HEK293 (cell line): ENCODE data around the gene ANKRD60.

Source experiments
- CTCF ChIA-PET: fragments of 350-600 bp; formaldehyde crosslinking; extraction: SDS; loops from one replicate; lab custom pipeline; 2021; ENCODE audit warnings: antibody characterized with exemption; lab: Yijun Ruan, JAX
- POLR2A ChIA-PET: fragments of 300-600 bp; formaldehyde crosslinking; extraction: SDS; loops from one replicate; lab custom pipeline; 2020; ENCODE audit warnings: antibody characterized with exemption, inconsistent platforms; lab: Yijun Ruan, JAX
- H3K27ac ChIP-seq: fragments of 200-500 bp; sonication (Bioruptor generic); 2 replicates; pipeline ENCODE4 v1.5.1; 2014; ENCODE audit warnings: low read depth, low read length, control low read depth, inconsistent platforms; ENCODE audit errors: extremely low read depth
- H3K36me3 ChIP-seq, 2 experiments: fragments of 200-500 bp in 1 of 2; sonication (Bioruptor generic) in 1 of 2; 1 replicate in 1 of 2; 2 replicates in 1 of 2; pipeline ENCODE4 v1.5.1; 2014 to 2017; ENCODE audit warnings: inconsistent platforms in 2 of 2, low read length in 2 of 2; ENCODE audit not compliant: control insufficient read depth in 2 of 2, insufficient read depth in 1 of 2
- H3K4me1 ChIP-seq: fragments of 200-500 bp; sonication (Bioruptor generic); 2 replicates; pipeline ENCODE4 v1.5.1; 2014; ENCODE audit warnings: mild to moderate bottlenecking, low read length, inconsistent platforms; ENCODE audit not compliant: control insufficient read depth, insufficient read depth
- H3K4me3 ChIP-seq: 2 replicates; pipeline ENCODE4 v1.5.1; 2011; ENCODE audit warnings: low read depth, mild to moderate bottlenecking, control low read depth, low read length, moderate library complexity
- H3K9me3 ChIP-seq: fragments of 200-500 bp; sonication (Bioruptor generic); 2 replicates; pipeline ENCODE4 v1.5.1; 2014; ENCODE audit warnings: low read depth, low read length, inconsistent platforms; ENCODE audit not compliant: control insufficient read depth, insufficient read depth
- IKZF3 ChIP-seq: fragments of 450-650 bp; IDR thresholded peaks from 2 replicates; pipeline ENCODE4 v1.5.0; 2018; ENCODE audit warnings: missing biosample characterization, mild to moderate bottlenecking, missing genetic modification characterization, moderate library complexity
- KLF8 ChIP-seq: fragments of 450-650 bp; formaldehyde crosslinking; IDR thresholded peaks from 2 replicates; pipeline ENCODE4 v1.5.1; 2016; ENCODE audit warnings: missing biosample characterization, missing genetic modification characterization
- REST ChIP-seq: fragments of 450-650 bp; formaldehyde crosslinking; IDR thresholded peaks from 2 replicates; pipeline ENCODE4 v1.5.1; 2016; ENCODE audit warnings: missing biosample characterization, missing genetic modification characterization
- ZBTB20 ChIP-seq: fragments of 450-650 bp; formaldehyde crosslinking; IDR thresholded peaks from 2 replicates; pipeline ENCODE4 v1.5.1; 2016; ENCODE audit warnings: missing biosample characterization, missing genetic modification characterization
- ZBTB7A ChIP-seq: fragments of 450-650 bp; formaldehyde crosslinking; IDR thresholded peaks from 2 replicates; pipeline ENCODE4 v1.5.1; 2016; ENCODE audit warnings: low read depth, missing biosample characterization, missing genetic modification characterization
- ZFHX2 ChIP-seq: fragments of 450-650 bp; formaldehyde crosslinking; conservative IDR thresholded peaks from 2 replicates; pipeline ENCODE4 v1.5.1; 2016; ENCODE audit warnings: missing biosample characterization, missing genetic modification characterization
- ZIC2 ChIP-seq: fragments of 450-650 bp; formaldehyde crosslinking; IDR thresholded peaks from 2 replicates; pipeline ENCODE4 v1.5.1; 2016; ENCODE audit warnings: missing biosample characterization, missing genetic modification characterization
- ZNF140 ChIP-seq: fragments of 450-650 bp; formaldehyde crosslinking; IDR thresholded peaks from 2 replicates; pipeline ENCODE4 v1.5.1; 2016; ENCODE audit warnings: missing biosample characterization, missing genetic modification characterization
- ZNF157 ChIP-seq: fragments of 450-650 bp; formaldehyde crosslinking; IDR thresholded peaks from 2 replicates; pipeline ENCODE4 v1.5.1; 2016; ENCODE audit warnings: missing biosample characterization, missing genetic modification characterization
- ZNF202 ChIP-seq: fragments of 450-650 bp; formaldehyde crosslinking; IDR thresholded peaks from 2 replicates; pipeline ENCODE4 v1.5.1; 2016; ENCODE audit warnings: missing biosample characterization, missing genetic modification characterization, borderline replicate concordance
- ZNF221 ChIP-seq: fragments of 450-650 bp; formaldehyde crosslinking; IDR thresholded peaks from 2 replicates; pipeline ENCODE4 v1.5.1; 2017; ENCODE audit warnings: missing biosample characterization, missing genetic modification characterization, borderline replicate concordance
- ZNF404 ChIP-seq: fragments of 450-650 bp; formaldehyde crosslinking; IDR thresholded peaks from 2 replicates; pipeline ENCODE4 v1.5.1; 2017; ENCODE audit warnings: missing biosample characterization, missing genetic modification characterization
- ZNF433 ChIP-seq: fragments of 450-650 bp; formaldehyde crosslinking; IDR thresholded peaks from 2 replicates; pipeline ENCODE4 v1.5.1; 2016; ENCODE audit warnings: missing biosample characterization, missing genetic modification characterization, low read depth
- ZNF610 ChIP-seq: fragments of 450-650 bp; formaldehyde crosslinking; IDR thresholded peaks from 2 replicates; pipeline ENCODE4 v1.5.1; 2016; ENCODE audit warnings: missing biosample characterization, missing genetic modification characterization, borderline replicate concordance
- ZNF658 ChIP-seq: fragments of 450-650 bp; formaldehyde crosslinking; IDR thresholded peaks from 2 replicates; pipeline ENCODE4; 2016; ENCODE audit warnings: missing biosample characterization, missing genetic modification characterization
- ZNF664 ChIP-seq: fragments of 450-650 bp; formaldehyde crosslinking; IDR thresholded peaks from 2 replicates; pipeline ENCODE4 v1.5.1; 2016; ENCODE audit warnings: missing biosample characterization, missing genetic modification characterization
- ZNF670 ChIP-seq: fragments of 450-650 bp; formaldehyde crosslinking; IDR thresholded peaks from 2 replicates; pipeline ENCODE4 v1.5.1; 2016; ENCODE audit warnings: missing biosample characterization, missing genetic modification characterization, low read depth
- ZNF768 ChIP-seq: fragments of 450-650 bp; formaldehyde crosslinking; IDR thresholded peaks from 2 replicates; pipeline ENCODE4 v1.5.1; 2018; ENCODE audit warnings: missing biosample characterization, mild to moderate bottlenecking, missing genetic modification characterization
- TF ChIP-seq, protein P1 (sequence below): fragments of 450-650 bp; formaldehyde crosslinking; IDR thresholded peaks from 2 replicates; pipeline ENCODE4 v1.5.1; 2016; ENCODE audit warnings: missing biosample characterization, missing genetic modification characterization
- TF ChIP-seq, protein P2 (sequence below): fragments of 450-650 bp; formaldehyde crosslinking; IDR thresholded peaks from 2 replicates; pipeline ENCODE4 v1.5.1; 2016; ENCODE audit warnings: missing biosample characterization, missing genetic modification characterization

Gene ANKRD60

DNA sequence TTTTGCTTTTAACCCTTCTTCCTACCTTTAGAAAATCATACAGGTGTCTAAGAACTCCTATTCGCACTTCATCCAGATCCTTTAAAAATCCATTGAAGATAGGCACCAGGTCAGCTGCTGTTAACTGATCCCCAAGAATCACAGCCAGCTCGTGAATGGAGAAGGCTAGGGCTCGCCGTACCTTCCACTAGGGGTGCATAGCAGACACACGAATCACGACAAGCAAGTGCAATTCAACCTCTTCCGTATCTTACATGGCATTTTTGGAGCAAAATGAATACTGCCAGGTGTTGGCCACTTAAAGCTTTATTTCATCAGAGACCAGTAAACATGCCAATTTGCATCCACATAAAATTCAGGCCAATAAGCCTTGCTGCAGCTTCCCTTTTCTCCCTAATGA is 10.8 kb upstream of the ANKRD60 start:
- Histone ChIP-seq H3K27ac (no peak overlapping the region), H3K4me1 (no peaks in the 10 kb centered on the region), H3K36me3 (peaks cover 0 to 27% of the 10 kb centered on the region in 2 experiments; a peak in 1 of 3 replicates), H3K9me3 (no peaks in the 10 kb centered on the region), H3K4me3 (no peak overlapping the region)
- TF ChIP-seq, protein P1, sequence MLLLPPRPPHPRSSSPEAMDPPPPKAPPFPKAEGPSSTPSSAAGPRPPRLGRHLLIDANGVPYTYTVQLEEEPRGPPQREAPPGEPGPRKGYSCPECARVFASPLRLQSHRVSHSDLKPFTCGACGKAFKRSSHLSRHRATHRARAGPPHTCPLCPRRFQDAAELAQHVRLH (tag by site-specific recombination) = no peak
- no peak for TF ChIP-seq ZNF140 (tag by site-specific recombination)
- no peak for TF ChIP-seq ZNF433 (tag by site-specific recombination)
- TF ChIP-seq IKZF3 (tag by site-specific recombination) = no peak
- no peak for TF ChIP-seq KLF8 (tag by site-specific recombination)
- TF ChIP-seq ZNF670 (tag by site-specific recombination) = no peak
- TF ChIP-seq ZBTB7A (tag by site-specific recombination) = no peak
- TF ChIP-seq ZFHX2 (tag by site-specific recombination) = no peak
- TF ChIP-seq ZIC2 (tag by site-specific recombination) = no peak
- no peak for TF ChIP-seq ZNF202
- TF ChIP-seq ZBTB20 (tag by site-specific recombination) = no peak
- TF ChIP-seq, protein P2, sequence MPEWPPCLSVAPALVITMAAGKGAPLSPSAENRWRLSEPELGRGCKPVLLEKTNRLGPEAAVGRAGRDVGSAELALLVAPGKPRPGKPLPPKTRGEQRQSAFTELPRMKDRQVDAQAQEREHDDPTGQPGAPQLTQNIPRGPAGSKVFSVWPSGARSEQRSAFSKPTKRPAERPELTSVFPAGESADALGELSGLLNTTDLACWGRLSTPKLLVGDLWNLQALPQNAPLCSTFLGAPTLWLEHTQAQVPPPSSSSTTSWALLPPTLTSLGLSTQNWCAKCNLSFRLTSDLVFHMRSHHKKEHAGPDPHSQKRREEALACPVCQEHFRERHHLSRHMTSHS (tag by site-specific recombination) = no peak
- TF ChIP-seq ZNF404 (tag by site-specific recombination) = no peak
- no peak for TF ChIP-seq ZNF658 (tag by site-specific recombination)
- TF ChIP-seq ZNF664 (tag by site-specific recombination) = no peak
- TF ChIP-seq ZNF768 = no peak
- TF ChIP-seq ZNF157 = no peak
- no peak for TF ChIP-seq ZNF610 (tag by site-specific recombination)
- no peak for TF ChIP-seq REST
- POLR2A ChIA-PET = no interaction called here
- CTCF ChIA-PET = interaction anchor here (0.6 to 1.3 kb wide), 4 partner anchors 68 to 849 kb away, joined by 3 read pairs; no protein-coding TSS in a partner anchor

- Histone ChIP-seq H3K4me1 (no peaks in the 10 kb centered on the region), H3K27ac (no peak overlapping the region), H3K4me3 (no peak overlapping the region), H3K36me3 (peaks cover 0 to 20% of the 10 kb centered on the region in 2 experiments; a peak in 1 of 3 replicates), H3K9me3 (no peaks in the 10 kb centered on the region)
- CTCF ChIA-PET = interaction anchor here (1.0 to 1.8 kb wide), 3 partner anchors 11 to 850 kb away, joined by 3 to 13 read pairs (median 3); no protein-coding TSS in a partner anchor
- POLR2A ChIA-PET = no interaction called here
- TF ChIP-seq IKZF3 (tag by site-specific recombination) = no peak
- TF ChIP-seq ZNF221 = no peak
Observed at GRCh38 chr20:58238490-58238889, 10.0 kb upstream of the ANKRD60 start.
